Measurements from ENCODE around the gene ATP8B4.

ATP8B4 gene

GRCh38 chr15:50075319-50075718 lies 43.7 kb downstream of the ATP8B4 start:
- no peaks in the 10 kb centered on the region for H3K27me3 ChIP-seq (ENCODE audit: insufficient read depth, poor library complexity, severe bottlenecking)
- no peaks in the 10 kb centered on the region for H3K36me3 ChIP-seq (ENCODE audit: low read depth)
- no peaks in the 10 kb centered on the region for H3K9me3 ChIP-seq (ENCODE audit: severe bottlenecking)
- ATAC-seq (ENCODE audit: low read depth): no peak
- no peak for DNase-seq (ENCODE audit: low spot score)
- H3K27ac ChIP-seq (ENCODE audit: poor library complexity, severe bottlenecking): no peak overlapping the region
- TF ChIP-seq CTCF (IDR thresholded peaks at IDR 0.05; ENCODE audit: poor library complexity, severe bottlenecking): no peak
- H3K4me1 ChIP-seq (ENCODE audit: insufficient read depth, poor library complexity, severe bottlenecking): no peaks in the 10 kb centered on the region
- H3K4me3 ChIP-seq (ENCODE audit: severe bottlenecking): no peak overlapping the region

- TF ChIP-seq CTCF (IDR thresholded peaks at IDR 0.05; ENCODE audit: poor library complexity, severe bottlenecking): no peak
These were observed 47.3 kb downstream of the ATP8B4 start for GRCh38 chr15:50071551-50072258.

GRCh38 chr15:50068016-50068415 lies 51.0 kb downstream of the ATP8B4 start:
- Histone ChIP-seq H3K27ac (ENCODE audit: poor library complexity, severe bottlenecking) (no peak overlapping the region), H3K9me3 (ENCODE audit: severe bottlenecking) (no peaks in the 10 kb centered on the region), H3K4me1 (ENCODE audit: insufficient read depth, poor library complexity, severe bottlenecking) (no peaks in the 10 kb centered on the region), H3K4me3 (ENCODE audit: severe bottlenecking) (no peak overlapping the region), H3K27me3 (ENCODE audit: insufficient read depth, poor library complexity, severe bottlenecking) (peaks cover 5% of the 10 kb centered on the region), H3K36me3 (ENCODE audit: low read depth) (no peaks in the 10 kb centered on the region)
- ATAC-seq (ENCODE audit: low read depth) (no peak), DNase-seq (ENCODE audit: low spot score) (no peak)
- no peak for TF ChIP-seq CTCF (IDR thresholded peaks at IDR 0.05; ENCODE audit: poor library complexity, severe bottlenecking)

More at GRCh38 chr15:50071551-50072258, 47.3 kb downstream of the ATP8B4 start:
- H3K9me3 ChIP-seq (ENCODE audit: severe bottlenecking): no peaks in the 10 kb centered on the region
- no peak overlapping the region for H3K4me3 ChIP-seq (ENCODE audit: severe bottlenecking)
- H3K4me1 ChIP-seq (ENCODE audit: insufficient read depth, poor library complexity, severe bottlenecking): no peaks in the 10 kb centered on the region
- H3K36me3 ChIP-seq (ENCODE audit: low read depth): no peaks in the 10 kb centered on the region
- no peaks in the 10 kb centered on the region for H3K27me3 ChIP-seq (ENCODE audit: insufficient read depth, poor library complexity, severe bottlenecking)
- no peak for DNase-seq (ENCODE audit: low spot score)
- no peak overlapping the region for H3K27ac ChIP-seq (ENCODE audit: poor library complexity, severe bottlenecking)
- no peak for ATAC-seq (ENCODE audit: low read depth)

- Histone ChIP-seq H3K27ac (ENCODE audit: poor library complexity, severe bottlenecking) (no peak overlapping the region), H3K4me1 (ENCODE audit: insufficient read depth, poor library complexity, severe bottlenecking) (no peaks in the 10 kb centered on the region), H3K9me3 (ENCODE audit: severe bottlenecking) (no peaks in the 10 kb centered on the region), H3K27me3 (ENCODE audit: insufficient read depth, poor library complexity, severe bottlenecking) (peaks cover 5% of the 10 kb centered on the region), H3K36me3 (ENCODE audit: low read depth) (no peaks in the 10 kb centered on the region), H3K4me3 (ENCODE audit: severe bottlenecking) (no peak overlapping the region)
- no peak for DNase-seq (ENCODE audit: low spot score)
- ATAC-seq (ENCODE audit: low read depth): no peak
- TF ChIP-seq CTCF (IDR thresholded peaks at IDR 0.05; ENCODE audit: poor library complexity, severe bottlenecking): no peak
These were observed 51.8 kb downstream of the ATP8B4 start for GRCh38 chr15:50067254-50067653.

GRCh38 chr15:50066666-50067065 lies 52.4 kb downstream of the ATP8B4 start:
- ATAC-seq (ENCODE audit: low read depth) (no peak), DNase-seq (ENCODE audit: low spot score) (no peak)
- Histone ChIP-seq H3K9me3 (ENCODE audit: severe bottlenecking) (no peaks in the 10 kb centered on the region), H3K27me3 (ENCODE audit: insufficient read depth, poor library complexity, severe bottlenecking) (peaks cover 5% of the 10 kb centered on the region), H3K36me3 (ENCODE audit: low read depth) (no peaks in the 10 kb centered on the region), H3K4me3 (ENCODE audit: severe bottlenecking) (no peak overlapping the region), H3K27ac (ENCODE audit: poor library complexity, severe bottlenecking) (no peak overlapping the region), H3K4me1 (ENCODE audit: insufficient read depth, poor library complexity, severe bottlenecking) (no peaks in the 10 kb centered on the region)
- no peak for TF ChIP-seq CTCF (IDR thresholded peaks at IDR 0.05; ENCODE audit: poor library complexity, severe bottlenecking)
